Liver (tissue), 9 donors: Measurements from ENCODE around the gene CTAGE1. TPM values are rescaled to one million over a fixed set of nuclear protein-coding genes. Genes with fewer than 3 reads are reported as not detected.

Experiments
- DNase-seq: peaks from one replicate; pipeline ENCODE4 v3.0.0-alpha.2; 2017; ENCODE audit warnings: low spot score
- H3K27ac ChIP-seq, 2 donors: one replicate each; pipeline ENCODE4 v1.7.0; 2013; ENCODE audit warnings: inconsistent platforms in 2 of 2, low read length in 2 of 2, control low read depth in 1 of 2, low read depth in 1 of 2, mild to moderate bottlenecking in 1 of 2
- H3K27me3 ChIP-seq, 4 donors: one replicate each; pipeline versions ENCODE4 v1.6.1 to v1.7.0; 2013; ENCODE audit warnings: low read length in 3 of 4, inconsistent platforms in 1 of 4, mild to moderate bottlenecking in 1 of 4, moderate library complexity in 1 of 4; ENCODE audit not compliant: control insufficient read depth in 4 of 4, insufficient read depth in 4 of 4
- H3K36me3 ChIP-seq, 4 donors: one replicate each; pipeline versions ENCODE4 v1.6.1 to v1.7.0; 2013; ENCODE audit warnings: low read length in 3 of 4, mild to moderate bottlenecking in 3 of 4, low read depth in 1 of 4, moderate library complexity in 1 of 4; ENCODE audit not compliant: control insufficient read depth in 4 of 4, insufficient read depth in 3 of 4
- H3K4me1 ChIP-seq, 4 donors: one replicate each; pipeline versions ENCODE4 v1.6.1 to v1.7.0; 2013; ENCODE audit warnings: low read length in 3 of 4, mild to moderate bottlenecking in 3 of 4, moderate library complexity in 1 of 4; ENCODE audit not compliant: control insufficient read depth in 4 of 4, insufficient read depth in 4 of 4
- H3K4me3 ChIP-seq, 3 donors: one replicate each; pipeline versions ENCODE4 v1.6.1 to v1.7.0; 2013; ENCODE audit warnings: low read length in 3 of 3, control low read depth in 1 of 3, low read depth in 1 of 3, mild to moderate bottlenecking in 1 of 3
- H3K9ac ChIP-seq, 2 donors: one replicate each; pipeline ENCODE4 v1.7.0; 2013; ENCODE audit warnings: low read length in 2 of 2, mild to moderate bottlenecking in 2 of 2, moderate library complexity in 2 of 2, control low read depth in 1 of 2, low read depth in 1 of 2
- H3K9me3 ChIP-seq, 4 donors: one replicate each; pipeline versions ENCODE4 v1.6.1 to v1.7.0; 2013; ENCODE audit warnings: low read length in 3 of 4; ENCODE audit not compliant: control insufficient read depth in 4 of 4
- CTCF ChIP-seq: fragments of 150-350 bp; IDR thresholded peaks from 2 replicates; pipeline ENCODE4 v1.5.1; 2017; ENCODE audit warnings: improper control_type of control experiment, low read depth, low read length; ENCODE audit not compliant: missing input control
- EGR1 ChIP-seq, 2 donors: IDR thresholded peaks; 2 replicates each; pipeline ENCODE4 v1.6.1; 2016 to 2018; ENCODE audit warnings: antibody characterized with exemption in 2 of 2, low read depth in 2 of 2
- FOXA1 ChIP-seq: IDR thresholded peaks from 2 replicates; pipeline ENCODE4 v1.6.1; 2016; ENCODE audit warnings: antibody characterized with exemption
- FOXA2 ChIP-seq: IDR thresholded peaks from 2 replicates; pipeline ENCODE4 v1.6.1; 2016; ENCODE audit warnings: antibody characterized with exemption
- GABPA ChIP-seq, 2 donors: IDR thresholded peaks in 1 of 2; conservative IDR thresholded peaks in 1 of 2; 2 replicates each; pipeline ENCODE4 v1.6.1; 2016; ENCODE audit warnings: antibody characterized with exemption in 2 of 2, mild to moderate bottlenecking in 1 of 2, moderate library complexity in 1 of 2
- HNF4A ChIP-seq, 2 donors: conservative IDR thresholded peaks; 2 replicates each; pipeline ENCODE4 v1.6.1; 2016; ENCODE audit warnings: antibody characterized with exemption in 2 of 2, mild to moderate bottlenecking in 2 of 2
- HNF4G ChIP-seq: IDR thresholded peaks from 2 replicates; pipeline ENCODE4 v1.6.1; 2016; ENCODE audit warnings: antibody characterized with exemption
- JUND ChIP-seq, 2 donors: IDR thresholded peaks; 2 replicates each; pipeline ENCODE4 v1.6.1; 2016; ENCODE audit warnings: antibody characterized with exemption in 2 of 2
- NR2F2 ChIP-seq: IDR thresholded peaks from 2 replicates; pipeline ENCODE4 v1.6.1; 2016; ENCODE audit warnings: antibody characterized with exemption
- RAD21 ChIP-seq, 2 donors: IDR thresholded peaks; 2 replicates each; pipeline ENCODE4 v1.6.1; 2016; ENCODE audit warnings: antibody characterized with exemption in 2 of 2, mild to moderate bottlenecking in 2 of 2
- RXRA ChIP-seq, 2 donors: IDR thresholded peaks; 2 replicates each; pipeline ENCODE4 v1.6.1; 2017 to 2018; ENCODE audit warnings: antibody characterized with exemption in 2 of 2, mild to moderate bottlenecking in 1 of 2
- SP1 ChIP-seq: IDR thresholded peaks from 2 replicates; pipeline ENCODE4 v1.6.1; 2018; ENCODE audit warnings: antibody characterized with exemption, mild to moderate bottlenecking
- TAF1 ChIP-seq: conservative IDR thresholded peaks from 2 replicates; pipeline ENCODE4 v1.6.1; 2016; ENCODE audit warnings: antibody characterized with exemption, mild to moderate bottlenecking
- YY1 ChIP-seq: IDR thresholded peaks from 2 replicates; pipeline ENCODE4 v1.6.1; 2016; ENCODE audit warnings: antibody characterized with exemption, mild to moderate bottlenecking
- WGBS: extraction: QIAGEN DNeasy Blood & Tissue Kit; methylation state at CpG from one replicate; pipeline ENCODE4 v1.1.7; 2013; 5-methylcytosine and 5-hydroxymethylcytosine counted together
- polyA plus RNA-seq, 2 donors: library from polyadenylated mRNA; stranded (reverse) in 1 of 2; unstranded in 1 of 2; fragments of 200-250 nt in 1 of 2; fragments of >200 nt in 1 of 2; fragmentation: Nextera tagmentation in 1 of 2; extraction: Ambion mirVana in 1 of 2; gene quantifications; one replicate each; pipeline versions ENCODE4 v1.2.1 to v1.2.3, GENCODE V29; 2013 to 2015
- total RNA-seq, 2 donors: library from RNA; depleted of rRNA; stranded (reverse); fragments of >200 nt; gene quantifications; one replicate each; pipeline ENCODE4 v1.2.3, GENCODE V29; 2014
- TF ChIP-seq, protein P1 (sequence below): IDR thresholded peaks from 2 replicates; pipeline ENCODE4 v1.6.1; 2016; ENCODE audit warnings: antibody characterized with exemption
- TF ChIP-seq, protein P2 (sequence below): IDR thresholded peaks from 2 replicates; pipeline ENCODE4 v1.6.1; 2016; ENCODE audit warnings: antibody characterized with exemption, mild to moderate bottlenecking
- TF ChIP-seq, protein P3 (sequence below): IDR thresholded peaks from 2 replicates; pipeline ENCODE4 v1.6.1; 2016; ENCODE audit warnings: antibody characterized with exemption
- TF ChIP-seq, protein P4 (sequence below): IDR thresholded peaks from 2 replicates; pipeline ENCODE4 v1.6.1; 2016; ENCODE audit warnings: antibody characterized with exemption
- donor health status: healthy.
- donor health status: healthy.
- donor health status: healthy.
- donor health status: healthy.
- donor health status: healthy.

Gene CTAGE1
- total and polyA plus RNA-seq, 4 donors = not detected

DNA sequence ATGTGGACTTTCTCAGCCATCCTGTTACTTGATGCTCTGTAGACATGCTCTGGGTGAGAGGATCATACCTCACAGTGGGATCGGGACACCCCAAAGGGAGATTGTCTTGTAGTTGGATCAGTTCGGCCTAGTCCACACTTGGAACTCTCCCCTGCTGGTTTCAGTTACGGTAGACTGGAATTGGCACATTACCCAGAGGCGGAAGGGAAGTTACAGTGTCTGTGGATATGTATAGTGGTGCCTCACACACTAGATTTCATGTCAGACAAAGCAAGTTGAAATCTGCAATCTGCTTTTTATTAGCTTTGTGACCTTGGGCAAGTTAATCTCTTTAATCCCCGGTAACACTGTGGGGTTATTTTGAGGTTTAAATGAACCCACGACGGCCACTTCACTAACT lies 16.2 kb upstream of the CTAGE1 start:
- Histone ChIP-seq H3K36me3 (no peaks in the 10 kb centered on the region), H3K9me3 (no peaks in the 10 kb centered on the region), H3K27ac (no peak overlapping the region), H3K4me1 (peaks cover 0 to 21% (median 5%) of the 10 kb centered on the region in 4 donors), H3K4me3 (no peak overlapping the region), H3K27me3 (no peaks in the 10 kb centered on the region), H3K9ac (no peak overlapping the region)
- no peak for TF ChIP-seq GABPA (IDR thresholded peaks at IDR 0.05 in 1 of 2, conservative IDR thresholded peaks at IDR 0.05 in 1 of 2)
- TF ChIP-seq, protein P1, sequence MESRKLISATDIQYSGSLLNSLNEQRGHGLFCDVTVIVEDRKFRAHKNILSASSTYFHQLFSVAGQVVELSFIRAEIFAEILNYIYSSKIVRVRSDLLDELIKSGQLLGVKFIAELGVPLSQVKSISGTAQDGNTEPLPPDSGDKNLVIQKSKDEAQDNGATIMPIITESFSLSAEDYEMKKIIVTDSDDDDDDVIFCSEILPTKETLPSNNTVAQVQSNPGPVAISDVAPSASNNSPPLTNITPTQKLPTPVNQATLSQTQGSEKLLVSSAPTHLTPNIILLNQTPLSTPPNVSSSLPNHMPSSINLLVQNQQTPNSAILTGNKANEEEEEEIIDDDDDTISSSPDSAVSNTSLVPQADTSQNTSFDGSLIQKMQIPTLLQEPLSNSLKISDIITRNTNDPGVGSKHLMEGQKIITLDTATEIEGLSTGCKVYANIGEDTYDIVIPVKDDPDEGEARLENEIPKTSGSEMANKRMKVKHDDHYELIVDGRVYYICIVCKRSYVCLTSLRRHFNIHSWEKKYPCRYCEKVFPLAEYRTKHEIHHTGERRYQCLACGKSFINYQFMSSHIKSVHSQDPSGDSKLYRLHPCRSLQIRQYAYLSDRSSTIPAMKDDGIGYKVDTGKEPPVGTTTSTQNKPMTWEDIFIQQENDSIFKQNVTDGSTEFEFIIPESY = no peak
- no peak for TF ChIP-seq SP1
- TF ChIP-seq CTCF = no peak
- no peak for TF ChIP-seq TAF1
- TF ChIP-seq YY1 = no peak
- no peak for TF ChIP-seq RXRA (IDR thresholded peaks at IDR 0.05)
- no peak for TF ChIP-seq FOXA2
- TF ChIP-seq EGR1 (IDR thresholded peaks at IDR 0.05; ENCODE audit: low read depth in 2 of 2) = no peak
- TF ChIP-seq HNF4A (conservative IDR thresholded peaks at IDR 0.05) = no peak
- no peak for TF ChIP-seq HNF4G
- no peak for TF ChIP-seq NR2F2
- TF ChIP-seq, protein P2, sequence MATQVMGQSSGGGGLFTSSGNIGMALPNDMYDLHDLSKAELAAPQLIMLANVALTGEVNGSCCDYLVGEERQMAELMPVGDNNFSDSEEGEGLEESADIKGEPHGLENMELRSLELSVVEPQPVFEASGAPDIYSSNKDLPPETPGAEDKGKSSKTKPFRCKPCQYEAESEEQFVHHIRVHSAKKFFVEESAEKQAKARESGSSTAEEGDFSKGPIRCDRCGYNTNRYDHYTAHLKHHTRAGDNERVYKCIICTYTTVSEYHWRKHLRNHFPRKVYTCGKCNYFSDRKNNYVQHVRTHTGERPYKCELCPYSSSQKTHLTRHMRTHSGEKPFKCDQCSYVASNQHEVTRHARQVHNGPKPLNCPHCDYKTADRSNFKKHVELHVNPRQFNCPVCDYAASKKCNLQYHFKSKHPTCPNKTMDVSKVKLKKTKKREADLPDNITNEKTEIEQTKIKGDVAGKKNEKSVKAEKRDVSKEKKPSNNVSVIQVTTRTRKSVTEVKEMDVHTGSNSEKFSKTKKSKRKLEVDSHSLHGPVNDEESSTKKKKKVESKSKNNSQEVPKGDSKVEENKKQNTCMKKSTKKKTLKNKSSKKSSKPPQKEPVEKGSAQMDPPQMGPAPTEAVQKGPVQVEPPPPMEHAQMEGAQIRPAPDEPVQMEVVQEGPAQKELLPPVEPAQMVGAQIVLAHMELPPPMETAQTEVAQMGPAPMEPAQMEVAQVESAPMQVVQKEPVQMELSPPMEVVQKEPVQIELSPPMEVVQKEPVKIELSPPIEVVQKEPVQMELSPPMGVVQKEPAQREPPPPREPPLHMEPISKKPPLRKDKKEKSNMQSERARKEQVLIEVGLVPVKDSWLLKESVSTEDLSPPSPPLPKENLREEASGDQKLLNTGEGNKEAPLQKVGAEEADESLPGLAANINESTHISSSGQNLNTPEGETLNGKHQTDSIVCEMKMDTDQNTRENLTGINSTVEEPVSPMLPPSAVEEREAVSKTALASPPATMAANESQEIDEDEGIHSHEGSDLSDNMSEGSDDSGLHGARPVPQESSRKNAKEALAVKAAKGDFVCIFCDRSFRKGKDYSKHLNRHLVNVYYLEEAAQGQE = no peak
- no peak for TF ChIP-seq RAD21 (IDR thresholded peaks at IDR 0.05)
- TF ChIP-seq, protein P3, sequence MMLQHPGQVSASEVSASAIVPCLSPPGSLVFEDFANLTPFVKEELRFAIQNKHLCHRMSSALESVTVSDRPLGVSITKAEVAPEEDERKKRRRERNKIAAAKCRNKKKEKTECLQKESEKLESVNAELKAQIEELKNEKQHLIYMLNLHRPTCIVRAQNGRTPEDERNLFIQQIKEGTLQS = no peak
- no peak for TF ChIP-seq FOXA1
- no peak for TF ChIP-seq JUND (IDR thresholded peaks at IDR 0.05)
- TF ChIP-seq, protein P4, sequence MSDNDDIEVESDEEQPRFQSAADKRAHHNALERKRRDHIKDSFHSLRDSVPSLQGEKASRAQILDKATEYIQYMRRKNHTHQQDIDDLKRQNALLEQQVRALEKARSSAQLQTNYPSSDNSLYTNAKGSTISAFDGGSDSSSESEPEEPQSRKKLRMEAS = no peak
- WGBS = 86% methylated on average over 7 of the region's 7 CpGs
- DNase-seq = no peak
